Rectal smooth muscle tissue (tissue), 1 donor: ENCODE data around the gene SLC6A18.

Source experiments
- H3K27ac ChIP-seq: one replicate; pipeline ENCODE4 v1.7.0; 2013; ENCODE audit warnings: low read depth, low read length, inconsistent platforms
- H3K27me3 ChIP-seq: one replicate; pipeline ENCODE4 v1.7.0; 2013; ENCODE audit warnings: low read length; ENCODE audit not compliant: control insufficient read depth, insufficient read depth
- H3K36me3 ChIP-seq: one replicate; pipeline ENCODE4 v1.7.0; 2013; ENCODE audit warnings: low read length; ENCODE audit not compliant: control insufficient read depth, insufficient read depth
- H3K4me1 ChIP-seq: one replicate; pipeline ENCODE4 v1.7.0; 2013; ENCODE audit warnings: low read length; ENCODE audit not compliant: control insufficient read depth, insufficient read depth
- H3K4me3 ChIP-seq: one replicate; pipeline ENCODE4 v1.7.0; 2013; ENCODE audit warnings: low read length
- H3K9ac ChIP-seq: one replicate; pipeline ENCODE4 v1.7.0; 2013; ENCODE audit warnings: low read length

SLC6A18 gene

GRCh38 chr5:1225081-1225480, at the start of gene SLC6A18:
TSS of gene SLC6A18 (plus strand) at chr5:1225381. CDS start at chr5:1225478, 97 bp downstream.
- H3K27ac ChIP-seq: no peak within 1 kb of the TSS
- H3K27me3 ChIP-seq: peaks cover 7% of the 10 kb centered on the region
- no peaks in the 10 kb centered on the region for H3K36me3 ChIP-seq
- H3K9ac ChIP-seq: no peak within 1 kb of the TSS
- H3K4me1 ChIP-seq: no peaks in the 10 kb centered on the region
- H3K4me3 ChIP-seq: no peak within 1 kb of the TSS

GRCh38 chr5:1175801-1176472, 49.2 kb upstream of the SLC6A18 start:
- Histone ChIP-seq H3K27me3 (no peaks in the 10 kb centered on the region), H3K4me3 (no peak overlapping the region), H3K4me1 (no peaks in the 10 kb centered on the region), H3K9ac (no peak overlapping the region), H3K27ac (no peak overlapping the region), H3K36me3 (no peaks in the 10 kb centered on the region)

- H3K4me1 ChIP-seq: no peaks in the 10 kb centered on the region
These were observed 48.4 kb upstream of the SLC6A18 start for GRCh38 chr5:1176473-1177391.

GRCh38 chr5:1177826-1178528, 47.2 kb upstream of the SLC6A18 start:
- Histone ChIP-seq H3K27ac (no peak overlapping the region), H3K9ac (no peak overlapping the region), H3K4me3 (no peak overlapping the region), H3K36me3 (no peaks in the 10 kb centered on the region), H3K4me1 (no peaks in the 10 kb centered on the region), H3K27me3 (no peaks in the 10 kb centered on the region)

More at GRCh38 chr5:1176473-1177391, 48.4 kb upstream of the SLC6A18 start:
- no peak overlapping the region for H3K9ac ChIP-seq
- no peak overlapping the region for H3K4me3 ChIP-seq
- H3K36me3 ChIP-seq: no peaks in the 10 kb centered on the region
- H3K27ac ChIP-seq: no peak overlapping the region
- no peaks in the 10 kb centered on the region for H3K27me3 ChIP-seq

- Histone ChIP-seq H3K36me3 (no peaks in the 10 kb centered on the region), H3K27me3 (no peaks in the 10 kb centered on the region), H3K4me3 (no peak overlapping the region), H3K27ac (no peak overlapping the region), H3K4me1 (no peaks in the 10 kb centered on the region), H3K9ac (no peak overlapping the region)
These were observed 46.4 kb upstream of the SLC6A18 start for GRCh38 chr5:1178529-1179382.

GRCh38 chr5:1179383-1179715, 45.8 kb upstream of the SLC6A18 start:
- Histone ChIP-seq H3K9ac (no peak overlapping the region), H3K27me3 (no peaks in the 10 kb centered on the region), H3K4me3 (no peak overlapping the region), H3K4me1 (no peaks in the 10 kb centered on the region), H3K36me3 (no peaks in the 10 kb centered on the region), H3K27ac (no peak overlapping the region)

- no peak overlapping the region for H3K9ac ChIP-seq
- H3K4me3 ChIP-seq: no peak overlapping the region
- H3K36me3 ChIP-seq: no peaks in the 10 kb centered on the region
- H3K4me1 ChIP-seq: no peaks in the 10 kb centered on the region
- H3K27ac ChIP-seq: no peak overlapping the region
- H3K27me3 ChIP-seq: no peaks in the 10 kb centered on the region
These were observed 45.1 kb upstream of the SLC6A18 start for GRCh38 chr5:1180096-1180495.

- Histone ChIP-seq H3K36me3 (no peaks in the 10 kb centered on the region), H3K27ac (no peak overlapping the region), H3K27me3 (peaks cover under 1% of the 10 kb centered on the region), H3K4me3 (no peak overlapping the region), H3K9ac (no peak overlapping the region), H3K4me1 (no peaks in the 10 kb centered on the region)
These were observed 44.3 kb upstream of the SLC6A18 start for GRCh38 chr5:1180841-1181271.

- Histone ChIP-seq H3K4me1 (no peaks in the 10 kb centered on the region), H3K36me3 (no peaks in the 10 kb centered on the region), H3K27me3 (peaks cover 6% of the 10 kb centered on the region), H3K27ac (no peak overlapping the region), H3K4me3 (no peak overlapping the region), H3K9ac (no peak overlapping the region)
These were observed 43.5 kb upstream of the SLC6A18 start for GRCh38 chr5:1181451-1182359.

- H3K9ac ChIP-seq: no peak overlapping the region
- H3K4me1 ChIP-seq: no peaks in the 10 kb centered on the region
- no peak overlapping the region for H3K4me3 ChIP-seq
These were observed 42.9 kb upstream of the SLC6A18 start for GRCh38 chr5:1182360-1182632.

GRCh38 chr5:1182633-1183423, 42.4 kb upstream of the SLC6A18 start:
- Histone ChIP-seq H3K36me3 (no peaks in the 10 kb centered on the region), H3K9ac (no peak overlapping the region), H3K4me1 (no peaks in the 10 kb centered on the region), H3K4me3 (no peak overlapping the region), H3K27me3 (peaks cover 6% of the 10 kb centered on the region), H3K27ac (no peak overlapping the region)

More at GRCh38 chr5:1182360-1182632, 42.9 kb upstream of the SLC6A18 start:
- H3K27ac ChIP-seq: no peak overlapping the region
- H3K36me3 ChIP-seq: no peaks in the 10 kb centered on the region
- peaks cover 6% of the 10 kb centered on the region for H3K27me3 ChIP-seq
